OCI-LY3 (cell line): ENCODE results near the gene CHPF.

ENCODE experiments used
- CTCF ChIP-seq: fragments of 200-600, 300-600 bp; sonication (generic); IDR thresholded peaks from 2 replicates; pipeline ENCODE4 v1.5.1; 2014; ENCODE audit warnings: antibody characterized with exemption, low read length, low read depth
- EZH2phosphoT487 ChIP-seq: fragments of 200-600 bp; shearing (Covaris generic); IDR thresholded peaks from 2 replicates; pipeline ENCODE4 v1.6.1; 2018; ENCODE audit warnings: antibody characterized with exemption, mixed run types, low read depth

GRCh38 chr2:219489315-219489714, 54.3 kb downstream of the CHPF start:
- TF ChIP-seq CTCF, result no peak
- TF ChIP-seq EZH2phosphoT487, result no peak
